Stomach (tissue), 4 donors: ENCODE measurements around the gene RIN1.

Experiments used
- CTCF ChIP-seq, 7 experiments: fragments of 450-650 bp in 4 of 7; fragments of 200-600 bp in 3 of 7; sonication (generic) in 3 of 7; IDR thresholded peaks; one replicate each; pipeline ENCODE4 v1.5.1; 2016 to 2019; ENCODE audit warnings: antibody characterized with exemption in 7 of 7, control low read depth in 2 of 7, mild to moderate bottlenecking in 1 of 7
- EP300 ChIP-seq: sonication (generic); formaldehyde crosslinking; IDR thresholded peaks from one replicate; pipeline ENCODE4 v1.6.1; 2017; ENCODE audit warnings: antibody characterized with exemption

- TF ChIP-seq CTCF (IDR thresholded peaks at IDR 0.05) (no peak), EP300 (no peak)
Observed at GRCh38 chr11:66359662-66360087, 23.4 kb upstream of the RIN1 start.
